ENCODE measurements around the gene ASMTL. TPM values are rescaled to one million over a fixed set of nuclear protein-coding genes. Genes with fewer than 3 reads are reported as not detected.
A peak's percentile ranks its signal among the peaks of the same experiment; 100 is the strongest.

ASMTL gene
- total RNA-seq, 2 donors from 2014 or later: 46.7 to 80.9 TPM

DNA sequence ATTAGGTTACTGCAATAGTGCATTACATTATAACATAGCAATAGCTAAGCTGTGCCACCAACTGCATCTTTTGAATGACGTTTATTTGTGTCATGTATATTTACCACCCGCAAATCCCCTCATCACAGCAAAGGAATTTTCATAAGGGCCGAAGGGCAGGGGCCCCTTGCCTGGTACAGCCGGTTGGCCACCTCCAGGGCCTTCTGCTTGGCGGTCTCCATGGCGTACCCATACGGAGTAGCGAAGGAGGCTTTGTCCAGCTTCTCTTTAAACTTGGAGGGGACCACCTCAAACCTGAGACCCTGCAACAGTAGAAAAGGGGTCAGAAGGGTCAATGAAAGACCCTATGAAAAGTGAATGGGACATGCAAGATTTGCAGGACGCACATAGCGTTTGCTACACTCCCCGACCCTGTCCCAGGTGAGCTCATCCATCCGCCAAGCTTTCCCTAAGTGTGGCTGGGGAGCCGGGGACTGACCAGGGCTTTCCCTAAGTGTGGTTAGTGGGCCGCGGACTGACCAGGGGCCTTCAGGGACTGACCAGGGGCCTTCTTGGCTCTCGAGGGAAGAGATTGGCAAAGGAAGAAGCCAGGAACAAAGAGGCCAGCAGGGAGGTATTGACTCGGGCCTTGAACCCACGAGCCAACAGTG is 10.6 kb downstream of the ASMTL start:
- Mint-ChIP-seq H3K27me3 (ENCODE audit: insufficient read depth) (no peaks in the 10 kb centered on the region), H3K9me3 (peaks cover 38% of the 10 kb centered on the region), H3K36me3 (ENCODE audit: low read depth) (peaks cover 75% of the 10 kb centered on the region), H3K27ac (no peak overlapping the region), H3K4me1 (no peaks in the 10 kb centered on the region), H3K4me3 (no peak overlapping the region)
- DNase-seq: peak; percentile 30
- Histone ChIP-seq H3K4me1 (ENCODE audit: control insufficient read depth, insufficient read depth, low read length) (no peaks in the 10 kb centered on the region), H3K9ac (ENCODE audit: extremely low read depth, low read length, poor library complexity, severe bottlenecking) (no peak overlapping the region), H3K27ac (ENCODE audit: low read depth, low read length) (no peak overlapping the region), H3K9me3 (ENCODE audit: control insufficient read depth, low read length) (peaks cover 5% of the 10 kb centered on the region), H3K36me3 (ENCODE audit: control insufficient read depth, insufficient read depth, low read length) (peaks cover 32% of the 10 kb centered on the region), H3K4me3 (ENCODE audit: low read length) (no peak overlapping the region), H3K27me3 (ENCODE audit: control insufficient read depth, insufficient read depth, low read length, poor library complexity, severe bottlenecking) (no peaks in the 10 kb centered on the region)
- 92 to 96% methylated on average over 11 to 18 of the region's 18 CpGs for WGBS, 2 experiments (ENCODE audit: insufficient coverage in 1 of 2, insufficient read length in 1 of 2)
- TF ChIP-seq, protein P1, sequence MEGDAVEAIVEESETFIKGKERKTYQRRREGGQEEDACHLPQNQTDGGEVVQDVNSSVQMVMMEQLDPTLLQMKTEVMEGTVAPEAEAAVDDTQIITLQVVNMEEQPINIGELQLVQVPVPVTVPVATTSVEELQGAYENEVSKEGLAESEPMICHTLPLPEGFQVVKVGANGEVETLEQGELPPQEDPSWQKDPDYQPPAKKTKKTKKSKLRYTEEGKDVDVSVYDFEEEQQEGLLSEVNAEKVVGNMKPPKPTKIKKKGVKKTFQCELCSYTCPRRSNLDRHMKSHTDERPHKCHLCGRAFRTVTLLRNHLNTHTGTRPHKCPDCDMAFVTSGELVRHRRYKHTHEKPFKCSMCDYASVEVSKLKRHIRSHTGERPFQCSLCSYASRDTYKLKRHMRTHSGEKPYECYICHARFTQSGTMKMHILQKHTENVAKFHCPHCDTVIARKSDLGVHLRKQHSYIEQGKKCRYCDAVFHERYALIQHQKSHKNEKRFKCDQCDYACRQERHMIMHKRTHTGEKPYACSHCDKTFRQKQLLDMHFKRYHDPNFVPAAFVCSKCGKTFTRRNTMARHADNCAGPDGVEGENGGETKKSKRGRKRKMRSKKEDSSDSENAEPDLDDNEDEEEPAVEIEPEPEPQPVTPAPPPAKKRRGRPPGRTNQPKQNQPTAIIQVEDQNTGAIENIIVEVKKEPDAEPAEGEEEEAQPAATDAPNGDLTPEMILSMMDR (conservative IDR thresholded peaks at IDR 0.05): no peak

GRCh38 chrX:1440506-1440905 is 12.2 kb downstream of the ASMTL start:
- no peak overlapping the region for H3K4me3 ChIP-seq (ENCODE audit: low read length)
- no peak overlapping the region for H3K27ac ChIP-seq (ENCODE audit: low read depth, low read length)
- Mint-ChIP-seq H3K27me3 (ENCODE audit: insufficient read depth) (no peaks in the 10 kb centered on the region), H3K9me3 (peaks cover 32% of the 10 kb centered on the region), H3K4me3 (no peak overlapping the region), H3K36me3 (ENCODE audit: low read depth) (peaks cover 74% of the 10 kb centered on the region), H3K4me1 (no peaks in the 10 kb centered on the region), H3K27ac (no peak overlapping the region)
- TF ChIP-seq, protein P1 (conservative IDR thresholded peaks at IDR 0.05): no peak
- WGBS, 2 experiments (ENCODE audit: insufficient coverage in 1 of 2, insufficient read length in 1 of 2): 80 to 100% methylated on average over 1 to 6 of the region's 6 CpGs
- peaks cover 45% of the 10 kb centered on the region for H3K36me3 ChIP-seq (ENCODE audit: control insufficient read depth, insufficient read depth, low read length)
- no peak overlapping the region for H3K9ac ChIP-seq (ENCODE audit: extremely low read depth, low read length, poor library complexity, severe bottlenecking)
- no peaks in the 10 kb centered on the region for H3K27me3 ChIP-seq (ENCODE audit: control insufficient read depth, insufficient read depth, low read length, poor library complexity, severe bottlenecking)
- DNase-seq: no peak
- H3K9me3 ChIP-seq (ENCODE audit: control insufficient read depth, low read length): peaks cover 5% of the 10 kb centered on the region
- H3K4me1 ChIP-seq (ENCODE audit: control insufficient read depth, insufficient read depth, low read length): no peaks in the 10 kb centered on the region

- H3K4me3 ChIP-seq (ENCODE audit: low read length): no peak overlapping the region
- Mint-ChIP-seq H3K27me3 (ENCODE audit: insufficient read depth) (no peaks in the 10 kb centered on the region), H3K4me3 (no peak overlapping the region), H3K27ac (no peak overlapping the region), H3K36me3 (ENCODE audit: low read depth) (peaks cover 56% of the 10 kb centered on the region), H3K4me1 (no peaks in the 10 kb centered on the region), H3K9me3 (no peaks in the 10 kb centered on the region)
- no peaks in the 10 kb centered on the region for H3K27me3 ChIP-seq (ENCODE audit: control insufficient read depth, insufficient read depth, low read length, poor library complexity, severe bottlenecking)
- peaks cover 40% of the 10 kb centered on the region for H3K36me3 ChIP-seq (ENCODE audit: control insufficient read depth, insufficient read depth, low read length)
- TF ChIP-seq, protein P1 (conservative IDR thresholded peaks at IDR 0.05): no peak
- no peaks in the 10 kb centered on the region for H3K4me1 ChIP-seq (ENCODE audit: control insufficient read depth, insufficient read depth, low read length)
- 93% methylated on average over 12 to 20 of the region's 20 CpGs for WGBS, 2 experiments (ENCODE audit: insufficient coverage in 1 of 2, insufficient read length in 1 of 2)
- peak; percentile 36 for DNase-seq
- no peak overlapping the region for H3K27ac ChIP-seq (ENCODE audit: low read depth, low read length)
- H3K9me3 ChIP-seq (ENCODE audit: control insufficient read depth, low read length): no peaks in the 10 kb centered on the region
- H3K9ac ChIP-seq (ENCODE audit: extremely low read depth, low read length, poor library complexity, severe bottlenecking): no peak overlapping the region
These were observed 17.3 kb downstream of the ASMTL start for GRCh38 chrX:1435241-1435895.
